ENCODE results near the gene AP3S2. TPM values are rescaled to one million over a fixed set of nuclear protein-coding genes. Genes with fewer than 3 reads are reported as not detected.
A peak's percentile ranks its signal among the peaks of the same experiment; 100 is the strongest.

AP3S2 gene
- total and polyA plus RNA-seq, 2 of the 13 experiments (the other 11 are each of a cell fraction or from before 2014, with no cell fraction given), result 17.6 to 44.4 TPM

DNA sequence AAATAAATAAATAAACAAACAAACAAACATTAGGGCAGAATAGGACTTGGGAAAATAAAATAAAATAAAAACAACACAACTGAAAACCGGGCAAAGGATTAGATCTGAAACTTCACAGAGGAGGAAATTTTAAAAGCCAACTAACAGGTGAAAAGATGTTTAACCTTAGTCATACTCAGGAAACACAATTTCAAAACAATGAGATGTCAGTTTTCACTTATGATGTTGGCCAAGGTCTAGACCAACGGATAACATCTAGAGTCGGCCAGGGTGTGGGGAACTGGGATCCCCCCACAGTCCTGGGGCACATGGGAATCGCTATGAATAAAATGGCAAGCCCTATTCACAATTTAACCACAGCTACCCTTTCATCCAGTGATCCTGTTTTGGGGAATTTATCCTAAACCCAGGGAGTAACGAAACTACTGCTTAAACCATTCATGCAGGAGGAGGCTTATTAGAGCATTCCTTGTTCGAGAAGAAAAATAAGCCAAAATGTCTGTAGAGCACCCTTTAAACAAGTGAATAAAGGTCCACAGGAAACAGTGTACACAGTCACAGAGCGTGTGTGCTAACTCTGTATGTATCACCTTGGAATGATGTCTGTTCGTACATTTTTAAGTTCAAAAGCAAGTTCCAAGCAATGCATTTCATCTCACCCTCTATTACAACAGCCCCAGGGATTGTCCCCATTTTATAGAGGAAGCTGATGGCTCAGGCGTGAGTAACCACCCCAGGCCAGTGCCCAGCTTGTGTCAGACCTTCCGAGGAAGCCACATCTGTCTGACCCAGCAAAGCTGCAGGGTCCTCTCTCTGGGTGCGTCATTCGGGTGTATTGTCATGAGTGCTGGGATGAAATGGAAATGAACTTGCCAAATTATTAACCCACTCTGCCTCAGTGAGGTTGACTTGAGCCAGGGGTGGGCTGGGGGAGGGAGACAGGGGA, 72.9 kb downstream of the AP3S2 start:
- CTCF ChIA-PET (ENCODE audit: low intra/inter-chr PET ratio, low total read pairs), result no interaction called here
- Histone ChIP-seq H3K27me3 (ENCODE audit: control insufficient read depth in 1 of 2, insufficient read depth in 2 of 2, low read length in 2 of 2) (peaks cover 0 to 15% of the 10 kb centered on the region in 2 experiments; a peak in 1 of 5 replicates), H3K36me3 (replicated peaks in 1 of 2; ENCODE audit: control insufficient read depth in 1 of 2, insufficient read depth in 2 of 2, low read length in 2 of 2) (no peaks in the 10 kb centered on the region), H2AFZ (ENCODE audit: low read length) (no peak overlapping the region), H3K4me2 (ENCODE audit: low read depth, low read length) (peak overlapping the region; percentile 34), H3K79me2 (ENCODE audit: insufficient read depth, low read length) (no peaks in the 10 kb centered on the region), H3K4me3 (replicated peaks in 1 of 3; ENCODE audit: insufficient read depth in 1 of 3, low read depth in 2 of 3, low read length in 3 of 3) (peak overlapping the region in 1 of 3 experiments; percentile 4; a peak in 1 of 6 replicates), H3K9me3 (ENCODE audit: low read length) (no peaks in the 10 kb centered on the region), H3K9ac (ENCODE audit: insufficient read depth, low read depth, low read length) (no peak overlapping the region), H3K27ac (ENCODE audit: extremely low read length, insufficient read depth, low read length) (no peak overlapping the region), H3K4me1 (ENCODE audit: insufficient read depth, low read length) (peaks cover 55% of the 10 kb centered on the region), H4K20me1 (ENCODE audit: insufficient read depth, low read length) (no peaks in the 10 kb centered on the region)
- TF ChIP-seq ZNF7 (CRISPR knock-in tag; IDR thresholded peaks at IDR 0.05), result 0 out of 2 replicates have a peak, but pooled peaks have one; percentile 13
- no peak for TF ChIP-seq TFDP2 (CRISPR knock-in tag; IDR thresholded peaks at IDR 0.05)
- FAIRE-seq (no peak), DNase-seq (ENCODE audit: low spot score) (no peak), ATAC-seq (peak; percentile 51)
- WGBS (ENCODE audit: low lambda C conversion rate), result 14% methylated on average over 12 of the region's 12 CpGs
- in situ Hi-C loops (cut with HindIII; ENCODE audit: extremely low pct_ligation_motif_present, low pct_unique_long_range_greater_than_20kb) (no loop called here), intact Hi-C loops (cut with micrococcal nuclease; ENCODE audit: unreplicated experiment) (no loop called here)
- POLR2A ChIA-PET, result interaction anchor here (0.9 kb wide), 1 partner anchor 54 kb away, joined by 4 read pairs; no protein-coding TSS in a partner anchor
- no TSS peak for BruUV-seq (replicated peaks)

DNA sequence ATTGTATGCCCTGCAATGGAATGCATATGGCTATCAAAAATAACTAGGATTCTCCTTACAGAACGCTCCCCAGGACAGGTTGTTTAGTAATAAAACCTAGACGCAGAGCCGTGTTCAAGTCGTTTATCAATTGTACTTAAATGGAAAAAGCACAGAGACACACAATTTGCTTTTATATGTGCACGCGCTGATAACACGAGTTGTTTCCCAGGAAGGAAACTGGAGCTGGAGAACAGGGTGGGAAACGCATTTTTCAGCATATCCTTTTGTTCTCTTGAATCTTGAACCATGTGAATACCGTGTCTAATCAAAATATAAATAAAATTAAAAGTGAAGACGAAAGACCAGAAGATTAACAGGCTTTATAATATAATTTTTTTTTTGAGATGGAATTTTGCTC, 75.5 kb downstream of the AP3S2 start:
- in situ Hi-C loops (cut with HindIII; ENCODE audit: extremely low pct_ligation_motif_present, low pct_unique_long_range_greater_than_20kb) (no loop called here), intact Hi-C loops (cut with micrococcal nuclease; ENCODE audit: unreplicated experiment) (no loop called here)
- no peak for TF ChIP-seq NR0B2 (CRISPR knock-in tag; IDR thresholded peaks at IDR 0.05)
- no peak for TF ChIP-seq PCBP2 (optimal IDR thresholded peaks at IDR 0.05; ENCODE audit: low read depth, low read length, poor library complexity, severe bottlenecking)
- TF ChIP-seq RFXANK (CRISPR knock-in tag; IDR thresholded peaks at IDR 0.05), result no peak
- TF ChIP-seq SOX6 (IDR thresholded peaks at IDR 0.05), result no peak
- no peak for TF ChIP-seq SOX6 (CRISPR knock-in tag; IDR thresholded peaks at IDR 0.05)
- no peak for TF ChIP-seq ZKSCAN1 (IDR thresholded peaks at IDR 0.05; ENCODE audit: low read length)
- no peak for TF ChIP-seq REXO4 (CRISPR knock-in tag; IDR thresholded peaks at IDR 0.05; ENCODE audit: borderline replicate concordance)
- TF ChIP-seq YEATS2 (CRISPR knock-in tag; IDR thresholded peaks at IDR 0.05; ENCODE audit: borderline replicate concordance), result no peak
- no peak for TF ChIP-seq PHF5A (CRISPR knock-in tag; IDR thresholded peaks at IDR 0.05; ENCODE audit: low read depth, unreplicated experiment)
- TF ChIP-seq HNF4A (CRISPR knock-in tag; IDR thresholded peaks at IDR 0.05), result no peak
- TF ChIP-seq NR3C1 (CRISPR knock-in tag; IDR thresholded peaks at IDR 0.05), result no peak
- no peak for TF ChIP-seq NFYC (CRISPR knock-in tag; IDR thresholded peaks at IDR 0.05)
- TF ChIP-seq SAP130 (CRISPR knock-in tag; IDR thresholded peaks at IDR 0.05; ENCODE audit: low read depth), result no peak
- WGBS (ENCODE audit: low lambda C conversion rate), result 36% methylated on average over 10 of the region's 10 CpGs
- Histone ChIP-seq H3K27me3 (ENCODE audit: control insufficient read depth in 1 of 2, insufficient read depth in 2 of 2, low read length in 2 of 2) (peaks cover 0 to 6% of the 10 kb centered on the region in 2 experiments; a peak in 1 of 5 replicates), H2AFZ (ENCODE audit: low read length) (no peak overlapping the region), H3K27ac (ENCODE audit: extremely low read length, insufficient read depth, low read length) (no peak overlapping the region), H3K4me2 (ENCODE audit: low read depth, low read length) (no peak overlapping the region), H4K20me1 (ENCODE audit: insufficient read depth, low read length) (no peaks in the 10 kb centered on the region), H3K4me1 (ENCODE audit: insufficient read depth, low read length) (peaks cover 54% of the 10 kb centered on the region), H3K36me3 (replicated peaks in 1 of 2; ENCODE audit: control insufficient read depth in 1 of 2, insufficient read depth in 2 of 2, low read length in 2 of 2) (no peaks in the 10 kb centered on the region), H3K9me3 (ENCODE audit: low read length) (no peaks in the 10 kb centered on the region), H3K4me3 (replicated peaks in 1 of 3; ENCODE audit: insufficient read depth in 1 of 3, low read depth in 2 of 3, low read length in 3 of 3) (no peak overlapping the region), H3K9ac (ENCODE audit: insufficient read depth, low read depth, low read length) (no peak overlapping the region), H3K79me2 (ENCODE audit: insufficient read depth, low read length) (peaks cover 9% of the 10 kb centered on the region)
- ChIA-PET CTCF (ENCODE audit: low intra/inter-chr PET ratio, low total read pairs) (no interaction called here), POLR2A (no interaction called here)
- DNase-seq (ENCODE audit: low spot score) (no peak), ATAC-seq (no peak), FAIRE-seq (no peak)
- no TSS peak for BruUV-seq (replicated peaks)

Data from HepG2 (cell line).